T-helper 2 cell treated with Interferon-gamma antibody and Interleukin-4, amounts not matched to agents 5 μg/mL and 100 μg/mL, for 36 hours (primary cell): ENCODE data around the gene SYNE1.

Experiments
- DNase-seq: peaks from one replicate; pipeline ENCODE4 v3.0.0; 2021; ENCODE audit warnings: low spot score
- H3K27ac Mint-ChIP-seq: one replicate; pipeline ENCODE4 v1.8.0; 2021; ENCODE audit warnings: mild to moderate bottlenecking, mixed read lengths
- H3K27me3 Mint-ChIP-seq: one replicate; pipeline ENCODE4 v1.8.0; 2021; ENCODE audit warnings: low read depth, mixed read lengths
- H3K36me3 Mint-ChIP-seq: one replicate; pipeline ENCODE4 v1.8.0; 2021; ENCODE audit warnings: low read depth, mixed read lengths
- H3K4me1 Mint-ChIP-seq: one replicate; pipeline ENCODE4 v1.8.0; 2021; ENCODE audit warnings: low read depth, mixed read lengths
- H3K4me3 Mint-ChIP-seq: one replicate; pipeline ENCODE4 v1.8.0; 2022; ENCODE audit warnings: mild to moderate bottlenecking, moderate library complexity, mixed read lengths
- H3K9me3 Mint-ChIP-seq: one replicate; pipeline ENCODE4 v1.8.0; 2021; ENCODE audit warnings: mixed read lengths

The SYNE1 gene

DNA sequence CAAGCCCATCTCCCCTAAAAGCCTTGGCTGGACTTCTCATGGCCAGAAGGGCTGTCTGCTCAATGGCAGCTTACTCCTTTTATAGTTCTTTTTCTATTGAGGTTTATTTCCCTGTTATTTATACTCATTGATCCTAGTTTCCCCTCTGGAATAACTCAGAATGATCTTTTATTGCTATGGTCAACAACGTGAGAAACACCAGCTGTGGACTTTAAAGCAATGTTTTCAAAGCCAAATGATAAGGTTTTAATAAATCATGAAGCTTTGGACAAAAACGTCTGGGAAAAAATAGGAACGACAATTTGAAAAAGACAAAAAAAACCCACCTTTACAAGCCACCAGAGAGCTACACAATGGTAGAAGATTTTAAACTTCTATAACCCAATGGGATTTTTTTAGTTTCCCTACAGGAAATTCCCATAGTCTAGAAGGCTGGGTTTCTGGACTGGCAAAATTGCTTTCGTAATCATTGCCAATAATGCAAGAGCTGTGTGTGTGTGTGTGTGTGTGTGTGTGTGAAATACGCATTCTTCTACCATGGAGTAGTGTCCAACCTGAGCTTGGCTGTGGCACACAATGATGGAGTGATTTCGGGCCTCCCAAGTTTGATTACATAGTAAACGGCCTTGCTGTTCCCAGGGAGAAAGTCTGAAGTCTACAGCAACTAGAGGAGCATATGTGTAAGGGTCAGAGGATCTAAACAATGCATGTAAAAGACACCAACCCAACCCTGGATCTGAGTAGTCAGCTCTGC is 396.0 kb downstream of the SYNE1 start:
- Mint-ChIP-seq H3K9me3 (no peaks in the 10 kb centered on the region), H3K36me3 (peaks cover 36% of the 10 kb centered on the region), H3K4me1 (no peaks in the 10 kb centered on the region)

DNA sequence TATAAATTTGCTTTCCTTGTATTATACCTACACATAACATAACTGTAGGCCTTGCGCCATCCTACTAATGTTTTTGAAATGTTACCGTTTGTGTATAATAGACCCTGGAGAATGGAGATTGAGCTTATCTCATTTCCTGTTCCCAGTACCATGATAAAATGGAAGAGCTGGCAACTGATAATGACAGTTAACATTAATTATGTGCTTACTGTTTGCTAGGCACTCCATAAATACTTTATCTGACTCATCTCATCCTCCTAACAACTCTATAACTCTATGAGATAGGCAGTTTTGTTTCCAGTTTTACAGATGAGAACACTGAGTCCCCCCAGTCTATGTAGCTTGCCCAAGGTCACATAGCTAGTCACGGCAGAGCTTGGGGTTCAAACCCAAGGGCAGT is 396.7 kb downstream of the SYNE1 start:
- Mint-ChIP-seq H3K27ac (no peak overlapping the region), H3K36me3 (peaks cover 44% of the 10 kb centered on the region), H3K9me3 (no peaks in the 10 kb centered on the region), H3K27me3 (no peaks in the 10 kb centered on the region), H3K4me1 (no peaks in the 10 kb centered on the region), H3K4me3 (no peak overlapping the region)
- no peak for DNase-seq

More for the DNA sequence above, 396.0 kb downstream of the SYNE1 start:
- Mint-ChIP-seq H3K27me3 (no peaks in the 10 kb centered on the region), H3K27ac (no peak overlapping the region), H3K4me3 (no peak overlapping the region)
- no peak for DNase-seq

DNA sequence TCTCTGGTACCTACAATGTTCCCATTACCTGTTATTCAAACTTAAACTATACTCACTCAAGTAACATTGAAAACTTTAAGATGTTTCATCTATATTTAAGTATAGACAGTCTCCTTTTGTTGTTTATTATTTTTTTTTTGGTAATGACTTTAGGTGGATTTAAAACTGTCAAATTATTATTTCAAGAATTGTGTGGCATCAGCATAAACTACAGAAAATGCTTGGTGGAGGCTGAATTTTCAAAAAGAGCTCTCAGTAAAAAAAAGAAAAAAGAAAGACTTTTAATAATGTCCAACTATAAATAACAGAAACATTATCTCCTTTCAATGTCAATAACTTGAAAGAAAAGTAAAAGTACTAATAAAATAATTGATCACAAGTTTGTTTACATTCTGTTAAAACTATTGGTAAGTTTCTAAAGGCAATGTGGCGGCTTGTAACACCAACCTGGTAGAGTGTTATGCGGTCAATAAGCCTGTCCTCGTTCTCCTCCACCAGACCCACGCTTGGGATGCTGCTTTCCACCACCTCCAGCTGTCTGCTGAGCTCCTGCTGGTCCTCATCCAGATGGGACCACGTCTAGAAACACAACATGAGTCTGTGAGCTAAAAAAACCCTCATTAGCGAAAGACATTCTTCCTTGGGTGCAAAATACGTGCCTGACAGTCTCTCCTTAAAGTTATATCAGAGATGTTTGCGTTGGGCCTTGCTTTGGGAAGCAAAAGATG is 400.6 kb downstream of the SYNE1 start:
- Mint-ChIP-seq H3K9me3 (no peaks in the 10 kb centered on the region), H3K27ac (no peak overlapping the region), H3K36me3 (peaks cover 57% of the 10 kb centered on the region), H3K4me3 (no peak overlapping the region), H3K4me1 (peaks cover 16% of the 10 kb centered on the region), H3K27me3 (no peaks in the 10 kb centered on the region)
- no peak for DNase-seq

GRCh38 chr6:152233547-152234320 is 403.4 kb downstream of the SYNE1 start:
- H3K4me3 Mint-ChIP-seq = peak overlapping the region; percentile 48
- no peak for DNase-seq
- peak overlapping the region; percentile 60 for H3K27ac Mint-ChIP-seq
- H3K4me1 Mint-ChIP-seq = peaks cover 16% of the 10 kb centered on the region
- H3K9me3 Mint-ChIP-seq = no peaks in the 10 kb centered on the region
- H3K27me3 Mint-ChIP-seq = no peaks in the 10 kb centered on the region
- H3K36me3 Mint-ChIP-seq = peaks cover 50% of the 10 kb centered on the region

DNA sequence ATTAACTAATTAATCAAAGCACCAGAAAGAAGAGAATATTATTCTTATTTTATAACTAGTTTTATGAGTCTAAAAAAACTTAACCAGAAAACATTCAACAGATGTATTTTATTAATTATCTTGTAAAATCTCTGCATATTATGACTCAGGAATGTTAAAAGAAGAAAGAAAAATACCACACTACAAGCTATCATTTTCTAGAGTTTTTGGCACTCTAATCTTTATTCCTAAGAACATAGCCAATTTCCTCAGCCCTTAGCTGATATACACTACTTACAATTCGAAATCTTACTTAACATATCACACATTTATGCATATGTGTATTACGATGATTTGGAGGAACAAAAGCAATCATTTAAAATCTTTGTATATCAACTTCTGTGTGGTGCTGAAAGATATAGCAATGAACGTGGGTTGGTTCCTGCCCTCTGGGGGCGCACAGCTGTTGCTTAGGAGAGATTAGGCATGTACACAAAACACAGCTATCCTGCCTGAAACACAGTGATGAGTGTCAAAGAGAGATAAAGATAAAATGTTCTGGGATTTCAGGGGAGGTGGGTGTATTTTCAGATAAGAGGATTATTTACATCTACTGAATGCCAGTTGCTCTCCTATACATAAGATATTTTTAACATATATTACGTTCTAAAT is 404.5 kb downstream of the SYNE1 start:
- DNase-seq = no peak
- Mint-ChIP-seq H3K27ac (peak overlapping the region; percentile 60), H3K9me3 (no peaks in the 10 kb centered on the region), H3K27me3 (no peaks in the 10 kb centered on the region), H3K36me3 (peaks cover 50% of the 10 kb centered on the region), H3K4me1 (peaks cover 16% of the 10 kb centered on the region), H3K4me3 (peak overlapping the region; percentile 48)

DNA sequence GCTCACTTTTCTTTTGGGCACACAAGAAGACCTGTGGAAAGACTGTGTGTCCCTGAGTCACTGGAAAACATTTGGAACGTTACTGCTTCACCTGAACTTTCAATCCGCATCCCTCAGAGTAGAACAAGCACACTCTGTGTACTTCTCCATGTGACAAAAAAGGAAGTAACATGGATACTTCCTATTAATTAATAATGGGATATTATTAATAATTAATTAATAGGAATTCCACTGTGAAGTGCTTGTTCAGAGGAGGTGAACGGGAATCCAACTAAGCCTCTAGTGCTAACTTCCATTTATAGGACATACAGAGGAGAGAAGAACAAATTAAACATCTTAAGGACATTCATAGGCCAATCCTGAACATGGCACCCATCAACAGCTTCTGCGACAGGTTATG is 407.8 kb downstream of the SYNE1 start:
- peaks cover 43% of the 10 kb centered on the region for H3K36me3 Mint-ChIP-seq
- H3K9me3 Mint-ChIP-seq = no peaks in the 10 kb centered on the region
- H3K27ac Mint-ChIP-seq = no peak overlapping the region
- no peaks in the 10 kb centered on the region for H3K27me3 Mint-ChIP-seq
- peaks cover 16% of the 10 kb centered on the region for H3K4me1 Mint-ChIP-seq
- no peak overlapping the region for H3K4me3 Mint-ChIP-seq
- DNase-seq = no peak

- H3K9me3 Mint-ChIP-seq = peaks cover 22% of the 10 kb centered on the region
- no peaks in the 10 kb centered on the region for H3K4me1 Mint-ChIP-seq
- H3K27ac Mint-ChIP-seq = no peak overlapping the region
- H3K36me3 Mint-ChIP-seq = peaks cover 51% of the 10 kb centered on the region
- no peaks in the 10 kb centered on the region for H3K27me3 Mint-ChIP-seq
- H3K4me3 Mint-ChIP-seq = no peak overlapping the region
- DNase-seq = no peak
These were observed 411.0 kb downstream of the SYNE1 start for GRCh38 chr6:152226119-152226518.

- no peak for DNase-seq
- H3K36me3 Mint-ChIP-seq = peaks cover 52% of the 10 kb centered on the region
- no peak overlapping the region for H3K27ac Mint-ChIP-seq
- no peaks in the 10 kb centered on the region for H3K27me3 Mint-ChIP-seq
- no peaks in the 10 kb centered on the region for H3K4me1 Mint-ChIP-seq
- no peak overlapping the region for H3K4me3 Mint-ChIP-seq
- H3K9me3 Mint-ChIP-seq = peaks cover 22% of the 10 kb centered on the region
These were observed 411.8 kb downstream of the SYNE1 start for GRCh38 chr6:152225241-152225934.

- peaks cover 22% of the 10 kb centered on the region for H3K9me3 Mint-ChIP-seq
- no peak overlapping the region for H3K27ac Mint-ChIP-seq
- H3K4me3 Mint-ChIP-seq = no peak overlapping the region
- no peak for DNase-seq
- H3K27me3 Mint-ChIP-seq = no peaks in the 10 kb centered on the region
- peaks cover 62% of the 10 kb centered on the region for H3K36me3 Mint-ChIP-seq
- no peaks in the 10 kb centered on the region for H3K4me1 Mint-ChIP-seq
These were observed 413.5 kb downstream of the SYNE1 start for GRCh38 chr6:152223636-152224035.

- peak overlapping the region; percentile 5 for H3K27ac Mint-ChIP-seq
- no peak overlapping the region for H3K4me3 Mint-ChIP-seq
- no peak for DNase-seq
- no peaks in the 10 kb centered on the region for H3K27me3 Mint-ChIP-seq
- H3K4me1 Mint-ChIP-seq = no peaks in the 10 kb centered on the region
- H3K9me3 Mint-ChIP-seq = peaks cover 22% of the 10 kb centered on the region
- peaks cover 66% of the 10 kb centered on the region for H3K36me3 Mint-ChIP-seq
These were observed 415.1 kb downstream of the SYNE1 start for GRCh38 chr6:152221806-152222628.

DNA sequence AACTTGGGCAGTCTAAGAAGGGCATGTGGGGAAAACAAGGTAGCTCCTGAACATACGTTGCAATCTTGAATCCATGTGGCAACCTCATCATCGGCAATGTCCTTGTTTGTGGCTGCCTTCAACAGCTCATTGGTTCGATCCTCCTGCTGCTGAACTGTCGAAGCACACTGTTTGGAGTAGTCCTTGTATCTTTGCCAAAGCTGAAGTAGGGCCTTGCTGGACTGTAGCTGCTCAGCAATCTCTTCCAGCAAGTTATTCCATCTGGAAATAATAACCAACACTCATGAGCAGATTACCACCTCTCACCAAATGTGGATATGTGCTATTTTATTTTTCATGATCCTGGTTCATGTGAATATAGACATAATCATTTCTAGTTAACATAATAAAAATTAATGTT is 416.4 kb downstream of the SYNE1 start:
- Mint-ChIP-seq H3K4me1 (no peaks in the 10 kb centered on the region), H3K36me3 (peaks cover 69% of the 10 kb centered on the region), H3K4me3 (no peak overlapping the region), H3K27ac (no peak overlapping the region), H3K9me3 (peaks cover 22% of the 10 kb centered on the region), H3K27me3 (no peaks in the 10 kb centered on the region)
- DNase-seq = no peak

DNA sequence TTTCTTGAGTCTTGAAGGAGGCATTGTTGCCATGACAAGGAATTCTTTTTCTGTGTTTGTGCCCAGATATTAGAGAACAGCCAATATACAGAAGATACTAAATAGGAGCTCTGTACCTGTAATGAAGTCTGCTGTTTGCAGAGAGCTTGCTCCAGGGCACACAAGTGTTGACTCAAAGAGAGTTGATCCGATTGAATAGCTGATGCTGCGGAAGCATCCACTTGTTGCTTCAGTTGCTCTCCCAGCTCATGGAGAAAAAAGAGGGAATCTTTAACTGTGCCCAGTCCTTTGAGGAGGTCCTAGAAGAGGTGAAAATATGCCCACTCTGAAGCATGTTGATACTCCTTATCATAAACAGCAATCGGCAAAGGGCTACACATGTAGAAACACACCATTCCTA is 418.3 kb downstream of the SYNE1 start:
- DNase-seq = no peak
- Mint-ChIP-seq H3K4me1 (no peaks in the 10 kb centered on the region), H3K4me3 (no peak overlapping the region), H3K36me3 (peaks cover 71% of the 10 kb centered on the region), H3K9me3 (peaks cover 21% of the 10 kb centered on the region), H3K27ac (no peak overlapping the region), H3K27me3 (no peaks in the 10 kb centered on the region)

DNA sequence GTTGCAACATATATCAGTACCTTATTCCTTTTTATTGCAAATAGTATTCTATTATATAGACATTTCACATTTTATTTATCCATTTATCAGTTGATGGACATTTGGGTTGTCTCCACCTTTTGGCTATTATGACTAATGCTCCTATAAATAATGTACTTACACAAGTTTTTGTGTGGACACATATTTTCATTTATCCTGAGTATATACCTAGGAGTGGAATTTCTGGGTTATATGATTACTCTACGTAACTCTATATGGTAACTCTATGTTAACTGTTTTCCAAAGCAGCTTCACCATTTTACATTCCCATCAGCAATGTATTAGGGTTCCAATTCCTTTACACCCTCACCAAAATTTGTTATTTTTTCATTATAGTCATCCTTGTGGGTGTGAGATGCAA is 424.7 kb downstream of the SYNE1 start:
- H3K4me3 Mint-ChIP-seq = no peak overlapping the region
- DNase-seq = no peak
- peaks cover 42% of the 10 kb centered on the region for H3K36me3 Mint-ChIP-seq
- no peaks in the 10 kb centered on the region for H3K27me3 Mint-ChIP-seq
- H3K4me1 Mint-ChIP-seq = no peaks in the 10 kb centered on the region
- H3K27ac Mint-ChIP-seq = no peak overlapping the region
- no peaks in the 10 kb centered on the region for H3K9me3 Mint-ChIP-seq
